ENCODE data around the gene PAK4.
"Not testable (repeated sequence)": the region's sequence is repeated elsewhere in the genome, so short reads cannot be mapped to it uniquely, and the experiment has no call there.

PAK4 gene

DNA sequence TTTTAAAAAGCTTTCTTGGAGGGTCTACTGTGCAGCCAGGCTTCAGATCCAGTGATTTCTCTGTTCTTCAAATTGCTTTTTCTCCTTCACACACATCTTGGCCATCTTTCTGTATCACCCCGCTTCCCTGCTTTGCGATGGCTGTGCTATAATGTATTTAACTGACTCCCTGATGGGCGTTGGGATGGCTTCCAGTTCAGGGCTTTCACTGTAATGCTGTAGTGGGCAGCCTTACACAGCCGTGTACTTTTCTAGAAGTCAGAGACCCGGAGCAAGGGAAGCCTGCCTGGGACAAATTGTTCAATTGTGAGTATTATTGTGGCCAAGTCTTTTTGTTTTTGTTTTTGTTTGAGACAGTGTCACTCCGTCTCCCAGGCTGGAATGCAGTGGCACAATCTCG lies 19.4 kb upstream of the PAK4 start:
- no peak for FAIRE-seq
- no peak for DNase-seq (ENCODE audit: insufficient read length)
- TF ChIP-seq POLR2AphosphoS5 (IDR thresholded peaks at IDR 0.05; ENCODE audit: low read depth, low read length) (no peak), TAF1 (IDR thresholded peaks at IDR 0.05; ENCODE audit: borderline replicate concordance, low read depth, low read length) (no peak)

DNA sequence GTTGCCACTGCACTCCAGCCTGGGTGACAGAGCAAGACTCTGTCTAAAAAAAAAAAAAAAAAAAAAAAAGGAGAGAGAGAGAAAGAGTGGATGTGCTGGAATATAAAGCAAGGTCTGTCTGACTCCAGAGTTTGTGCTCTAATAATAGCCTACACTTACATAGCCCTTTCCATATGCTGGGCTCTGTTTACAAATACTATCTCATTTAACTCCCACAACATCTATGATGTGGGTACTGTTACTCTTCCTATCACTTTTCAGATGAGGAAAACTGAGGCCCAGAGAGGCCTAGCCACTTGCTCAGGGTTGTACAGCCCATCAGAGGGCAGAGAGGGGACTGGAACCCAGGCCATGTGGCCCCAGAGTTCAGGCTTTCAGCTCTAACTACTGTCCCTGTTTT lies 15.9 kb upstream of the PAK4 start:
- TF ChIP-seq POLR2A (IDR thresholded peaks at IDR 0.05; ENCODE audit: low read depth, low read length) (no peak), POLR2AphosphoS5 (IDR thresholded peaks at IDR 0.05; ENCODE audit: low read depth, low read length) (no peak), TAF1 (IDR thresholded peaks at IDR 0.05; ENCODE audit: borderline replicate concordance, low read depth, low read length) (no peak)
- FAIRE-seq (no peak), DNase-seq (ENCODE audit: insufficient read length) (no peak)

DNA sequence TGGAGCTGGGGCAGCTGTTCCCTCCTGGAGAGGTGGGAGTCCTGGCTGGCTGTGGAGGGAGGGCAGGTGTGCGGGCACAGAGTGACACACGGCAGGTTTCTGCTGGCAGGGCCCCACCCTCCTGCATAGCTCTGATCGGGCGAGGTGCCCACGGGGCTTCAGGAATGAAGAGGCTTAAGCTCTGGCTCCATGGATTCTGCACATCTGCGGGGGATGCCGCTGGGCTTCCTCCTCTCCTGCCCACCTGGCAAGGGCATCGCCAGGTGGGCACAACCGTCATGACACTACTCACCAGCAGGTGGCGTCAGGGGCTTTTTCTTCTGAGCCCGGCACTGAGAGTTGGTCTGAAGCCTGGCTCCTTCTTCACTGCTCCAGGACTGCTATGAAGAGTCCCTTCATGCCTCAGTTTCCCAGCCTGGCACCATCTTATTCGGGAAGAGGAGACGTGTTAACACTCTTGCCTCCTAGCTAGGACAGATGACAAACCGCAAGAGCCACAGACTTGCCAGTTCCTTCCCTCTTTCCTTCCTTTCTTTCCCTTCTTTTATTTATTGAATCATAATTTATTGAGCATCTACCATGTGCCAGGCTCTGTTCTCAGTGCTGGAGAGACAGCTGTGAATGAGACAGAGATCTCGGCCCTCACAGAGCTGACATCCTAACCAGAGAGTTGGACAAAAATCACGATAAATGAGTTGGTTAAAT lies 15.2 kb upstream of the PAK4 start:
- TF ChIP-seq POLR2A (IDR thresholded peaks at IDR 0.05; ENCODE audit: low read depth, low read length) (no peak), TAF1 (IDR thresholded peaks at IDR 0.05; ENCODE audit: borderline replicate concordance, low read depth, low read length) (no peak), POLR2AphosphoS5 (IDR thresholded peaks at IDR 0.05; ENCODE audit: low read depth, low read length) (no peak)
- DNase-seq (ENCODE audit: insufficient read length) = peak; percentile 77
- no peak for FAIRE-seq

DNA sequence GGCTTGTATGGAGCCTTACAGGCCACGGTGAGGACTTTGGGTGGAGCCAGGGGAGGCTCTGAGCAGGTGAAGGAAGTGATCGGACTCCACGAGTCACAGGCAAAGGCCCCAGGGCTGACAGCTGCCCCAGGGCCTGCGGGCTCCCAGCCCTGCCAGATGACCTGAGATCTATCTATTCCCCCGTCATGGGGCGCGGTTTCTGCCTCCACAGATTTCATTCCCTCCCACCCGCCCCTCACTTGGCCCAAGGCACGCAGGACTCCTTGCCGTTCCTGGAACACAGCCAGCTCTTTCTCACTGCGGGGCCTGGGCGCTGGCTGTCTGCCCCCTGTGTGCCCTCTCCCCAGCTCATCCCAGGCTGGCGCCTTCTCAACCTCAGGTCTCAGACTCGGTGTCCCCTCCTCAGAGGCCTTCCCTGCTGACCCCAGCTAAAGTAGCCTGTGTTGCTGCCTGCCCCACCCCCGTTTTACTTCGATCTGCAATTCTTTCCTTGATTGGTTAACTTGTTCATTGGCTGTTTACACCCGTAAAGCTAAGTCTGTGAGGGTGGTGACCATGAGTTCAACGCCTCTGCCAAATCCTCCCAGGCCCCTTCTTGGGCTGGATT lies 13.9 kb upstream of the PAK4 start:
- TF ChIP-seq POLR2AphosphoS5 (IDR thresholded peaks at IDR 0.05; ENCODE audit: low read depth, low read length) = no peak
- no peak for TF ChIP-seq TAF1 (IDR thresholded peaks at IDR 0.05; ENCODE audit: borderline replicate concordance, low read depth, low read length)
- TF ChIP-seq POLR2A (IDR thresholded peaks at IDR 0.05; ENCODE audit: low read depth, low read length) = no peak
- DNase-seq (ENCODE audit: insufficient read length) (no peak), FAIRE-seq (no peak)

DNA sequence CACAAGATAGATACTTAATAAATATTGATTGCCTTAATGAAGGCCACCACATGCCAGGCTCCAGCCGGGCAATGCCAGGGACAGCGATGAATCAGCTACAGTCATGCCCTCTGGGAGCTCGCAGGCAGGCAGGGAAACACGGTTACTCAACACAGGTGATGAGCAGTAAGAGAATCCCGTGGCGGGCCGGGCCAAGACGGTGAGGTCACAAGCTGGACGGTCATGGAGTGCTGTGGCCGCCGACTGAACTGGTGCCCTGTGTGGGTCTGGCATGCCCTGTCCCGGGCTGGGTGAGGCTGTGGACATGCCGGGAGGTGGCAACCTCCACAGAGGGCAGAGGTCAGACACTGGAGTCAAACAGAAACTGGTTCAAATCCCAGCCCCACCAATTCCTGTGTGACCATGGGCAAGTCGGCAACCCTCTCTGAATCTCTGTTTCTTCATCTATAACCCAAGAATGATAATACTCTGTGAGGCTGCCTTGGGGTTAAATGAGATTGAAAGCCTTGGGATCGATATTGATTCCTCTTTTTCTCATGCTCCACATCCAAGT lies 13.2 kb upstream of the PAK4 start:
- DNase-seq (ENCODE audit: insufficient read length) (no peak), FAIRE-seq (no peak)
- no peak for TF ChIP-seq POLR2AphosphoS5 (IDR thresholded peaks at IDR 0.05; ENCODE audit: low read depth, low read length)
- no peak for TF ChIP-seq POLR2A (IDR thresholded peaks at IDR 0.05; ENCODE audit: low read depth, low read length)
- no peak for TF ChIP-seq TAF1 (IDR thresholded peaks at IDR 0.05; ENCODE audit: borderline replicate concordance, low read depth, low read length)

DNA sequence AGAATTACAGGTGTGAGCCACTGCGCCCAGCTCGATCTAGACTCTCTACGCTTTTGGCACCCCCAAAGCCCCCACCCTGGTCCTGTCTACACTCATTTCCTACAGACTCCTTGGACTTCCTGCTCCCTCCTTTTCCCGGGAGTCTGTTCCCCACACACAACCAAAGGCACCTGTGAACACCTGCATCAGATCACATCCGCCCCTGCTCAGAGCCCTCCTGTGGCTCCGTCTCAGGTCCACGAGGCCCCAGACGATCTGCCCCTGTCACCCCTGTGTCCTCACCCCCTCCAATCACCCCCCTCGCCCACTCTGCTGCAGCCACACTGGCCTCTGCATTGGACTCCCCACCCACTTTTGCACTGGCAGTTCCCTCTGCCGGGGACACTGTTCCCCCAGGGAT lies 12.4 kb upstream of the PAK4 start:
- FAIRE-seq = no peak
- no peak for TF ChIP-seq TAF1 (IDR thresholded peaks at IDR 0.05; ENCODE audit: borderline replicate concordance, low read depth, low read length)
- no peak for TF ChIP-seq POLR2A (IDR thresholded peaks at IDR 0.05; ENCODE audit: low read depth, low read length)
- no peak for TF ChIP-seq POLR2AphosphoS5 (IDR thresholded peaks at IDR 0.05; ENCODE audit: low read depth, low read length)
- no peak for DNase-seq (ENCODE audit: insufficient read length)

DNA sequence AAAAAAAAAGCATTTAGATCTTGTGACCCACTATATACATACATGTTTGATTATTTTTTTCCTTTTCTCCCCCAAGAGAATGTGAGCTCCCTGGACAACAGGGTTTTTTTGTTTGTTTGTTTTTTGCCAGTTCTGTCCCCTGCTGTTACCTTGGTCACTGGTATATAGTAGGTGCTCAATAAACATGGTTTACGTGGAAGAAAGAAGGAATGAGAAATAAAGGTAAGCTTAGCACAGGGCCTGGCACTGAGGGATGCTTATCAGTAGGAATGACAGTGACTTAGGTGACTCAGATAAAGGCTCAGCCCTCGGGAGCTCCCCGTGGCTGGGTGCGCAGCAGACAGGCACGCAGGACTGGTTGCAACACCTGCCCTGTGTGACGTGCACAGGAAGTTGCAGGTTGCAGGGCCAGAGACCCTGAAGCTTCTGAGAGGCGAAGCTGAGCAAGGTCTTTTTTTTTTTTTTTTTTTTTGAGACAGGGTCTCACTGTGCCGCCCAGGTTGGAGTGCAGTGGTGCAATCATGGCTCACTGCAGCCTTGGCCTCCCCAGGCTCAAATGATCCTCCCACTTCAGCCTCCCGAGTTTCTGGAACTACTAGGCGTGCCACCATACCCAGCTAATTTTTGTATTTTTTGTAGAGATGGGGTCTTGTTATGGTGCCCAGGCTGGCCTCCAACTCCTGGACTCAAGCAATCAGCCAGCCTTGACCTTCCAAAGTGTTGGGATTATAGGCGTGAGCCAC lies 10.3 kb upstream of the PAK4 start:
- FAIRE-seq (no peak), DNase-seq (ENCODE audit: insufficient read length) (no peak)
- TF ChIP-seq POLR2AphosphoS5 (IDR thresholded peaks at IDR 0.05; ENCODE audit: low read depth, low read length) (no peak), POLR2A (IDR thresholded peaks at IDR 0.05; ENCODE audit: low read depth, low read length) (no peak), TAF1 (IDR thresholded peaks at IDR 0.05; ENCODE audit: borderline replicate concordance, low read depth, low read length) (no peak)

DNA sequence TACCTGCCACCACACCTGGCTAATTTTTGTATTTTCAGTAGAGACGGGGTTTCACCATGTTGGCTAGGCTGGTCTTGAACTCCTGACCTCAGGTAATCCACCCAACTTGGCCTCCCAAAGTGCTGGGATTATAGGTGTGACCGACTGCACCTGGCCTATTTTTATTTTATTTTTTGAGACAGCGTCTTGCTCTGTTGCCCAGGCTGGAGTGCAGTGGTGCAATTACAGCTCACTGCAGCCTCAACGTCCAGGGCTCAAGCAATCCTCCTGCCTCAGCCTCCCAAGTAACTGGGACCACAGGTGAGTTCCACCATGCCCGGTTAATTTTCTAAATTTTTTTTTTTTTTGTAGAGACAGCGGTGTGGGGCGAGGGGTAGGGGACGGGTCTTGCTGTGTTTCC lies 8.6 kb upstream of the PAK4 start:
- not testable (repeated sequence) for FAIRE-seq

DNA sequence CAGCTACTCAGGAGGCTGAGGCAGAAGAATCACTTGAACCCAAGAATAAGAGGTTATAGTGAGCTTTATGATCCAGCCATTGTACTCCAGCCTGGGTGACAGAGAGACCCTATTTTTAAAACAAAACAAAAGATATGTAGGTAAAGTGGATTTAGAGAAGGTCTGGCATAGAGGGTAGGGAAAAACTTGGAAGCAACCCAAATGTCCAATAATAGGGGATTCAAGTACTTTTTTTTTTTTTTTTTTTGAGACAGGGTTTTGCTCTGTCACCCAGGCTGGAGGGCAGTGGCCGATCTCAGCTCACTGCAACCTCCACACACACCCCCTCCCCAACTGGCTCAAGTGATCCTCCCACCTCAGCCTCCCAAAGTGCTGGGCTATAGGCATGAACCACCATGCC lies 5.8 kb upstream of the PAK4 start:
- no peak for DNase-seq (ENCODE audit: insufficient read length)
- no peak for FAIRE-seq
- TF ChIP-seq POLR2AphosphoS5 (IDR thresholded peaks at IDR 0.05; ENCODE audit: low read depth, low read length) = no peak
- no peak for TF ChIP-seq TAF1 (IDR thresholded peaks at IDR 0.05; ENCODE audit: borderline replicate concordance, low read depth, low read length)
- TF ChIP-seq POLR2A (IDR thresholded peaks at IDR 0.05; ENCODE audit: low read depth, low read length) = no peak

More for the DNA sequence above, 8.6 kb upstream of the PAK4 start:
- DNase-seq (ENCODE audit: insufficient read length) = not testable (repeated sequence)

DNA sequence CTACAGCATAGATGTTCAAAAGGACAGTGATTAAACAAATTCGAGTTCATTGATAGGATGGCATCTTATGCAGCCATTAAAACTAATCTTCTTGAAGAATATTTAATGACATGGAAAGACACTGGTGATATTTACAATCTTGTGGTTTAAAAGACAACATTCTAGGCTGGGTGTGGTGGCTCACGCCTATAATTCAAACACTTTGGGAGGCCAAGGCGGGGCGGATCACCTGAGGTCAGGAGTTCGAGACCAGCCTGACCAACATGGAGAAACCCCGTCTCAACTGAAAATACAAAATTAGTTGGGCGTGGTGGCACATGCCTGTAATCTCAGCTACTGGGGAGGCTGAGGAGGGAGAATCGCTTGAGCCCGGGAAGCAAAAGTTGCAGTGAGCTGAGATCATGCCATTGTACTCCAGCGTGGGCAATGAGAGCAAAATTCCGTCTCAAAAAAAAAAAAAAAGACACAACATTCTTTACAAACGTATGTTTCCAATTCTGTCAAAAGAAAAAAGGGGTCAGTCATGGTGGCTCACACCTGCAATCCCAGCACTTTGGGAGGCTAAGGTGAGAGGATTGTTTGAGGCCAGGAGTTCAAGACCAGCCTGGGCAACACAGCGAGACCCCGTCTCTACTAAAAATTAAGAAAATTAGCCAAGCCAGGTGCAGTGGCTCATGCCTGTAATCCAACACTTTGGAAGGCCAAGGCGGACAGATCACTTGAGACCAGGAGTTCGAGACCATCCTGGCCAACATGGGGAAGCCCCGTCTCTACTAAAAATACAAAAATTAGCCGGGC lies 2.5 kb upstream of the PAK4 start:
- FAIRE-seq (no peak), DNase-seq (ENCODE audit: insufficient read length) (no peak)
- TF ChIP-seq POLR2AphosphoS5 (IDR thresholded peaks at IDR 0.05; ENCODE audit: low read depth, low read length) = no peak
- no peak for TF ChIP-seq POLR2A (IDR thresholded peaks at IDR 0.05; ENCODE audit: low read depth, low read length)
- no peak for TF ChIP-seq TAF1 (IDR thresholded peaks at IDR 0.05; ENCODE audit: borderline replicate concordance, low read depth, low read length)

DNA sequence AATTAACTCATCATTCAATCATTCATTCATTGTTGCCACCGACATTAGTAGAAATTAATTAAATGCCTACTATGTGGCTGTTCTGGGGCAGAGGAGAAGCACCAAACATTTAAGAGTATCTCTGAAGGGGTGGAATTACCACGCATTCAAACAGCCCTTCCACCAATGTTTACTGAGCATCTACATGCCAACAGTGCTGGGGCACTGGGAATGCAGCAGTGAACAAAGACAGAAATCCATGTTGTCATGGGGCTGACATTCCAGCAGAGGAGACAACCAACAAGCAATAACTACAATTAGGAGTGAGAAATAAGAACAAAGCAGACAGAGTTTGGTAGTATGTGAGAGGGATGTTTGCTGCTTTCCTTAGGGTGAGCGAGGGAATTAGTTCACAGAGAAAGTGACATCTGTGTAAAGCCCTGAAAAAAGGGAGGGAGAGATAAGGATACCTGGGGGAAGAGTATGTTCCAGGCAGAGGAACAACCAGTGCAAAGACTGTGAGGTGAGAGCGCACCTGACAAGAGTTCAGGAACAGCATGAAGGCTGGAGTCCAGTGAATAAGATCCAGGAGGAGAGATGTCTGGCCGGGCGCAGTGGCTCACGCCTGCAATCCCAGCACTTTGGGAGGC lies 1.3 kb upstream of the PAK4 start:
- FAIRE-seq = no peak
- no peak for DNase-seq (ENCODE audit: insufficient read length)
- no peak for TF ChIP-seq POLR2A (IDR thresholded peaks at IDR 0.05; ENCODE audit: low read depth, low read length)
- TF ChIP-seq TAF1 (IDR thresholded peaks at IDR 0.05; ENCODE audit: borderline replicate concordance, low read depth, low read length) = no peak
- TF ChIP-seq POLR2AphosphoS5 (IDR thresholded peaks at IDR 0.05; ENCODE audit: low read depth, low read length) = no peak
